ACC112 (cell line): ENCODE measurements around the gene ASB1.

Source experiments
- H2AFZ ChIP-seq: fragments of 200-600 bp; sonication (generic); one replicate; pipeline ENCODE4 v1.6.0; 2017; ENCODE audit warnings: antibody characterized with exemption, low read length; ENCODE audit not compliant: unreplicated experiment
- H3K27ac ChIP-seq: fragments of 200-600 bp; sonication (generic); 2 replicates; pipeline ENCODE4 v1.5.1; 2014; ENCODE audit warnings: low read depth, mild to moderate bottlenecking, antibody characterized with exemption, low read length, moderate library complexity
- H3K27me3 ChIP-seq: fragments of 200-600 bp; sonication (generic); 2 replicates; pipeline ENCODE4 v1.6.1; 2014; ENCODE audit warnings: mild to moderate bottlenecking, antibody characterized with exemption, low read length, moderate library complexity, mixed read lengths; ENCODE audit not compliant: insufficient read depth
- H3K36me3 ChIP-seq: fragments of 200-600 bp; sonication (generic); 2 replicates; pipeline ENCODE4 v1.6.1; 2016; ENCODE audit warnings: mild to moderate bottlenecking, antibody characterized with exemption, low read length, moderate library complexity, mixed read lengths; ENCODE audit not compliant: insufficient read depth
- H3K4me1 ChIP-seq: fragments of 200-600 bp; sonication (generic); one replicate; pipeline ENCODE4 v1.6.1; 2016; ENCODE audit warnings: low read length, mixed read lengths; ENCODE audit not compliant: insufficient read depth, unreplicated experiment, control insufficient read depth
- H3K4me3 ChIP-seq: fragments of 200-600 bp; sonication (generic); 2 replicates; pipeline ENCODE4 v1.5.1; 2014; ENCODE audit warnings: mild to moderate bottlenecking, low read depth, low read length
- H3K79me2 ChIP-seq: fragments of 200-600 bp; sonication (generic); one replicate; pipeline ENCODE4 v1.6.0; 2016; ENCODE audit warnings: low read length; ENCODE audit not compliant: control insufficient read depth, unreplicated experiment, insufficient read depth

The ASB1 gene

DNA sequence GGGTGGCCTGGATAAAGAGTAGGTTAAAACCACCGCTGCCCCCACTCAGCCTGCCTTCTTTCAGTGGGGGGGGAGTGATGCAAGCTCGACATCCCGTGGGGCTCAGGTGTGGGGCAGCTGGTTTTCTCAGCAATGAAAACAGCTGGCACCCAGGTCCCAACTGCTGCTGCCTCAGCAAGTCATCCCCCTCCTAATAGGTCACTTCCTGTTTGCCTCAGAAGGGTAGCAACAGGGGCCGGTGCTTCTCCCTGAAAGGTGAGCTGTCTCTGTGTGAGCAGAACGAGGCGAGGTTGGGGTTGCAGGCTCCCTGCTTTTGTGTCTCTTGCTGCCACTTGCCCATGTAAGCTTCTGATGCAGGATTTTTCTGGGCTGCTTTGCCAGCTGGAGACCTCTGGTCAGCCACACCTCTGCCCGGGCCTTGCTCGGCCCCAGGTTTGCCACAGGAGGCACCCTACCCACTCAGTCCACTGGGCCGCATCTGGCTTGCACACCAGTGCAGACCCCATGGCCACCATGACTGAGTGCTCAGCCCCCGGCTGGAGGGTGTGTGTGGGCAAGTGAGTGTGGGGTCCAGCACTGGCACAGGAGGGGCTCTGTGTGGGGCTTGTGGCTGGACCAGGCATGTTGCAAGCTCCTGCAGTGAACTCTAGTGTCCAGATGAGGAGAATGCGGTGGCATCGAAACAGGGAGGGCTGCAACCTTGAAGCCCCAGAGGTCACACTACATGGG is 11.5 kb upstream of the ASB1 start:
- Histone ChIP-seq H3K27ac (no peak overlapping the region), H3K4me3 (no peak overlapping the region), H2AFZ (no peak overlapping the region), H3K27me3 (no peaks in the 10 kb centered on the region), H3K4me1 (no peaks in the 10 kb centered on the region), H3K36me3 (no peaks in the 10 kb centered on the region), H3K79me2 (no peaks in the 10 kb centered on the region)

- Histone ChIP-seq H3K4me3 (no peak overlapping the region), H3K36me3 (no peaks in the 10 kb centered on the region), H3K27me3 (no peaks in the 10 kb centered on the region), H3K4me1 (no peaks in the 10 kb centered on the region), H2AFZ (no peak overlapping the region), H3K79me2 (no peaks in the 10 kb centered on the region), H3K27ac (no peak overlapping the region)
Observed at GRCh38 chr2:238415893-238416292, 10.8 kb upstream of the ASB1 start.

DNA sequence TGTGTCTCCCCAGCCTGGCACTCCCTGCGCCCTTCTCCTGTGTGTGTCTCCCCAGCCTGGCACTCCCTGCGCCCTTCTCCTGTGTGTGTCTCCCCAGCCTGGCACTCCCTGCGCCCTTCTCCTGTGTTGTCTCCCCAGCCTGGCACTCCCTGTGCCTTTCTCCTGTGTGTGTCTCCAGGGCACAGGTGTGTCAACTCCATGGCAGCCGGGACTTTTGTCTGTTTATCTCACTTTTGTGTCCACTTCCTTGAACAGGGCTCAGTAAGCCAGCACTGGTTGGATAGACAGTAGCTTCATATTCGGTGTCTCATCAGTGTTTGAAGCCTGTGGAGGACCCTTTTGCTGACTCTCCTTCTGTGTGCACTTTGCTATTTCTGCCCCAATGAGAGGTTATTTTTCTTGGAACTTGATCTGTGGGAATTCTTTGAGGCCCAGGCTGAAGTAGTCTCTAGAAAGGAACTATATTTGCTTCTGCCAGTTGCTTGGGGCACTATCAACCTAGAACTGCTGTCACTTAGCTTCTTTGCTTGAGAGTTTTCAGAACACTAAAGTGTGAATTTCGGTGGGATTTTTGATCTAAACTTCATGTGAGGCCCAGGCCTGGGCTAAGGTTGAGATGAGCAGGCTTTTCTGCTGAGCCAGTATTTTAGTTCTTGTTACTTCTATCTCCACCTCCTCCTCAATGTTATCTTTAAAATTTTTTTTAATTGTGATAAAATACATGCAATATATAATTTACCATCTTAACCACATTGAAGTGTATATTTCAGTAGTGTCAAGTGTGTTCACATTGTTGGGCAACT is 8.3 kb upstream of the ASB1 start:
- Histone ChIP-seq H3K4me3 (no peak overlapping the region), H3K36me3 (no peaks in the 10 kb centered on the region), H3K4me1 (peaks cover under 1% of the 10 kb centered on the region), H3K79me2 (no peaks in the 10 kb centered on the region), H2AFZ (no peak overlapping the region), H3K27ac (no peak overlapping the region), H3K27me3 (no peaks in the 10 kb centered on the region)

- H3K79me2 ChIP-seq, result no peaks in the 10 kb centered on the region
- no peaks in the 10 kb centered on the region for H3K36me3 ChIP-seq
- peaks cover 7% of the 10 kb centered on the region for H3K4me1 ChIP-seq
- H3K27ac ChIP-seq, result no peak overlapping the region
- no peak overlapping the region for H2AFZ ChIP-seq
- H3K27me3 ChIP-seq, result no peaks in the 10 kb centered on the region
- H3K4me3 ChIP-seq, result no peak overlapping the region
Observed at GRCh38 chr2:238418999-238419546, 7.7 kb upstream of the ASB1 start.

DNA sequence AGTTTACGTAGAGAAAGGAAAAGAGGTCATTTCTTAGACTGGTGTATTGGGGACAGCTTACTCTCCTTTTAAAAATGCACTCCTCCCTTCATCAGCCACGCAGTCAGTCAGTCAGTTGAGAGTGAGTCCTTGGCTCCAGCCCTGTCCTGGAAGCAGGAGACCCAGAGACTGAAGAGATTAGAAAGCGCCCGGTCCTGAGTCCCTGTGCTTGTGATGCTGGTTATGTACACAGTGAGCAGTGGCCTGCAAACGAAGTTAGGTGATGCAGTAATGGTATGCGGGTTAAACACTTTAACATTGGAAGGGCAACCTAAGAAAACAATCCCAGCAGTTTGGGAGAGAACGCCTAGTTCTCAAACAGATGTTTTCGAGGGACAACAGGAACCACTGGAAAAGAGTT is 6.3 kb upstream of the ASB1 start:
- H3K4me1 ChIP-seq, result peaks cover 17% of the 10 kb centered on the region
- H3K79me2 ChIP-seq, result no peaks in the 10 kb centered on the region
- H3K36me3 ChIP-seq, result no peaks in the 10 kb centered on the region
- no peak overlapping the region for H2AFZ ChIP-seq
- H3K4me3 ChIP-seq, result no peak overlapping the region
- no peak overlapping the region for H3K27ac ChIP-seq
- no peaks in the 10 kb centered on the region for H3K27me3 ChIP-seq

DNA sequence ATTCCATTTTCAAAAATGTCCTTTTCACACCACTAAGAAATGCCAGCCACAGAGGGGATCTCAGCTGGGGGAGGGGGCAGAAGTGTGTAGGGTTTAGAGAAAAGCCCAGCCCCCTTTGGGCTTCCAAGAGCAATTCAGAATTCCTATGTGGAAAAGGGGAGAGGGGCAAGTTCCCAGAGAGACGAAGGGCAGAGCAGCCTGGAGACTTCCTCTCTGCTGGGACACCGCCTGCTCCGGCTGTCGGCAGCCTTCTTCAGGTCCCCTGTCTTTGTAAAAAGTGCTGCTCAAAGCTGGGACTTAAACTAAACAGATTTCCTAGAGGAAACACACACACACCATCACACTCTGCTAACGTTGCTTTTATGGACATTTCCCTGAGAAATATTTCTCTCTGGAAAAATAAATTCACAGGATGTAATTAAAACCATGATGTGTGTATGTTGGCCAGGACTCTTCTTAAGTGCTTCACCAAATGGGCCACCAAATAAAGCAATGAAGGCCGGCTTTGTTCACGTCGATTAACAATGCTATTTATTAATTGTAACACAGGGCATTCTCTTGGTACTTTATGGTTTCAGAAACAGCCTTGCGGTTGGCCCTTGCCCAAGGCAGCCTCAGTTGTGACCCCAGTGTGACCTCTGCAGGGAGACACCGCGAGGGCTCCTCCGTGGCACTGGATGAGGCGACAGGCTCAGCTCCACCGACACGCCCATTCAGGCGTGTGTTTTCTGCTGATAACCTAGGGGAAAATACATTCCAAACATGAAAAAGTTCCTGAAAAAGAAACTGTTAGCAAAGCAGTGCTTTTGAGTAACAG is 5.6 kb upstream of the ASB1 start:
- H3K36me3 ChIP-seq, result no peaks in the 10 kb centered on the region
- H3K27me3 ChIP-seq, result no peaks in the 10 kb centered on the region
- H3K4me3 ChIP-seq, result no peak overlapping the region
- H3K27ac ChIP-seq, result no peak overlapping the region
- H3K79me2 ChIP-seq, result no peaks in the 10 kb centered on the region
- peaks cover 23% of the 10 kb centered on the region for H3K4me1 ChIP-seq
- H2AFZ ChIP-seq, result no peak overlapping the region

GRCh38 chr2:238421695-238422035 is 5.1 kb upstream of the ASB1 start:
- Histone ChIP-seq H2AFZ (no peak overlapping the region), H3K4me3 (no peak overlapping the region), H3K27ac (no peak overlapping the region), H3K36me3 (no peaks in the 10 kb centered on the region), H3K4me1 (peaks cover 23% of the 10 kb centered on the region), H3K27me3 (no peaks in the 10 kb centered on the region), H3K79me2 (no peaks in the 10 kb centered on the region)

GRCh38 chr2:238422285-238422684 is 4.4 kb upstream of the ASB1 start:
- Histone ChIP-seq H3K4me3 (no peak overlapping the region), H2AFZ (no peak overlapping the region), H3K36me3 (no peaks in the 10 kb centered on the region), H3K79me2 (peaks cover 3% of the 10 kb centered on the region), H3K27me3 (no peaks in the 10 kb centered on the region), H3K27ac (no peak overlapping the region), H3K4me1 (peaks cover 23% of the 10 kb centered on the region)

DNA sequence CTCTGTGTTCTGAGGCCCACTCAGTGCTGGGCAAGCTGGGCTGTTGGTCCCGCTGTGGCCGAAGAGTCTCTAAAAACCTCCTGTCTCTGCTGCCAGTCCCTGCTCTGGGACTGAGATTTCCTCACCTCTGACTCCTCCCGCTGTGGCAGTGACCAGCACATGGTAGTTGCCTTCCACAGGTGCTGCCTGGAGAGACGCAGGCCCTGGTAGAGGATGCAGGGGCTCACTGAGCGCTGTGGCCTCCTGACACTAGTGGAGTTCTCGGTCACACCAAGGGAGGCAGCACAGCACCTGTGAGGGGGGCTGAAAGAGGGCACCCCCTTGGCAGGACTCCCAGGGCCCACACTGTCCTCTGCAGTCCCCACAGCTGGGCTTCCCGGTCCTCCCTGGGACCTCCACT is 3.8 kb upstream of the ASB1 start:
- no peak overlapping the region for H3K27ac ChIP-seq
- H3K79me2 ChIP-seq, result peaks cover 10% of the 10 kb centered on the region
- H3K4me3 ChIP-seq, result no peak overlapping the region
- H3K4me1 ChIP-seq, result peaks cover 24% of the 10 kb centered on the region
- H2AFZ ChIP-seq, result no peak overlapping the region
- H3K36me3 ChIP-seq, result no peaks in the 10 kb centered on the region
- H3K27me3 ChIP-seq, result no peaks in the 10 kb centered on the region

- Histone ChIP-seq H3K4me3 (no peak overlapping the region), H3K27ac (peak overlapping the region; percentile 59), H3K79me2 (peaks cover 18% of the 10 kb centered on the region), H3K4me1 (peaks cover 32% of the 10 kb centered on the region), H2AFZ (no peak overlapping the region), H3K27me3 (no peaks in the 10 kb centered on the region), H3K36me3 (peaks cover 4% of the 10 kb centered on the region; the same call in 1 of the 2 replicates)
Observed at GRCh38 chr2:238423561-238424312, 3.0 kb upstream of the ASB1 start.
